Vagina (tissue), 2 donors: ENCODE data around the gene KRTAP5-9.

Experiments used
- CTCF ChIP-seq, 3 experiments: fragments of 450-650 bp in 2 of 3; fragments of 200-600 bp in 1 of 3; sonication (generic) in 1 of 3; IDR thresholded peaks; one replicate each; pipeline ENCODE4 v1.5.1; 2017 to 2019; ENCODE audit warnings: antibody characterized with exemption in 3 of 3, mild to moderate bottlenecking in 2 of 3, moderate library complexity in 2 of 3
- POLR2A ChIP-seq, 2 donors: fragments of 450-650 bp; IDR thresholded peaks; one replicate each; pipeline ENCODE4 v1.6.1; 2017; ENCODE audit warnings: antibody characterized with exemption in 2 of 2, mild to moderate bottlenecking in 2 of 2, moderate library complexity in 2 of 2
- POLR2AphosphoS5 ChIP-seq, 2 donors: sonication (generic); formaldehyde crosslinking; IDR thresholded peaks; one replicate each; pipeline ENCODE4 v1.9.0; 2017; ENCODE audit warnings: antibody characterized with exemption in 2 of 2, mild to moderate bottlenecking in 2 of 2, low read depth in 1 of 2; ENCODE audit not compliant: insufficient read depth in 1 of 2

GRCh38 chr11:71502871-71503435 is 45.3 kb upstream of the KRTAP5-9 start:
- TF ChIP-seq CTCF (IDR thresholded peaks at IDR 0.05) = no peak
- no peak for TF ChIP-seq POLR2AphosphoS5 (IDR thresholded peaks at IDR 0.05; ENCODE audit: insufficient read depth in 1 of 2, low read depth in 1 of 2)
- TF ChIP-seq POLR2A (IDR thresholded peaks at IDR 0.05) = no peak
